GM12878 (cell line): ENCODE measurements around the gene DAZAP1. TPM values are rescaled to one million over a fixed set of nuclear protein-coding genes. Genes with fewer than 3 reads are reported as not detected.

ENCODE experiments used
- ATAC-seq: fragments of 200-7000 bp; cut with Tn5 transposase; 3 replicates; pipeline ENCODE4 v1.9.1; 2020; ENCODE audit warnings: mild to moderate bottlenecking, moderate library complexity
- BruUV-seq: library from RNA; stranded (reverse); fragments of 400-500 nt; replicated peaks from 2 replicates; lab custom pipeline; 2021; lab: Mats Ljungman, UMichigan
- CTCF ChIA-PET: fragments of 300-600 bp; sonication (Branson Sonifier 250); formaldehyde crosslinking; extraction: SDS; loops from one replicate; lab custom pipeline; 2021; ENCODE audit warnings: inconsistent platforms; lab: Yijun Ruan, JAX
- POLR2A ChIA-PET: fragments of 350-600 bp; formaldehyde crosslinking; extraction: SDS; loops from one replicate; lab custom pipeline; 2021; ENCODE audit warnings: inconsistent platforms; lab: Charles Lee
- RAD21 ChIA-PET: fragments of 300-600 bp; sonication (Branson Sonifier 250); formaldehyde crosslinking; loops from one replicate; lab custom pipeline; 2023; ENCODE audit warnings: antibody characterized with exemption; ENCODE audit not compliant: unreplicated experiment; lab: Charles Lee
- SMC1A ChIA-PET: fragments of 300-600 bp; sonication (Branson Sonifier 250); formaldehyde crosslinking; loops from one replicate; lab custom pipeline; 2023; ENCODE audit not compliant: unreplicated experiment, uncharacterized antibody; lab: Charles Lee
- DNase-seq: peaks from one replicate; pipeline ENCODE4 v3.0.0-alpha.2; 2011; ENCODE audit warnings: low read depth, low spot score
- FAIRE-seq: peaks from 3 replicates; lab custom pipeline; 2011; peaks lifted over from hg19 to GRCh38; lab: Jason Lieb, UNC
- H2AFZ ChIP-seq: 2 replicates; pipeline ENCODE4 v1.6.0; 2011; ENCODE audit warnings: low read depth, low read length, control low read depth; ENCODE audit not compliant: control insufficient read depth
- H3K27ac ChIP-seq: 2 replicates; pipeline ENCODE4 v1.5.1; 2011; ENCODE audit warnings: control low read depth; ENCODE audit not compliant: control insufficient read depth, insufficient read depth
- H3K27me3 ChIP-seq, 2 experiments: replicated peaks in 1 of 2; 2 replicates each; pipeline versions ENCODE4 v1.6.0 to v1.6.1; 2011; ENCODE audit warnings: low read length in 1 of 2; ENCODE audit not compliant: control insufficient read depth in 2 of 2, insufficient read depth in 2 of 2
- H3K36me3 ChIP-seq, 2 experiments: 2 replicates each; pipeline ENCODE4 v1.5.1; 2011; ENCODE audit warnings: low read length in 1 of 2; ENCODE audit not compliant: control insufficient read depth in 2 of 2, insufficient read depth in 2 of 2
- H3K4me1 ChIP-seq: 2 replicates; pipeline ENCODE4 v1.6.1; 2011; ENCODE audit warnings: mild to moderate bottlenecking, low read length, moderate library complexity, mixed read lengths; ENCODE audit not compliant: control insufficient read depth, insufficient read depth
- H3K4me2 ChIP-seq: 2 replicates; pipeline ENCODE4 v1.6.0; 2011; ENCODE audit warnings: control low read depth; ENCODE audit not compliant: control insufficient read depth, insufficient read depth
- H3K4me3 ChIP-seq: fragments of 200-600 bp; sonication (generic); 2 replicates; pipeline ENCODE4 v1.5.1; 2016
- H3K79me2 ChIP-seq: 2 replicates; pipeline ENCODE4 v1.6.0; 2011; ENCODE audit warnings: low read length; ENCODE audit not compliant: control insufficient read depth, insufficient read depth
- H3K9ac ChIP-seq: 2 replicates; pipeline ENCODE4 v1.8.0; 2011; ENCODE audit warnings: low read length, control low read depth, mixed read lengths; ENCODE audit not compliant: control insufficient read depth, insufficient read depth
- H3K9me3 ChIP-seq: replicated peaks from 3 replicates; pipeline ENCODE4 v1.5.1; 2011; ENCODE audit warnings: mild to moderate bottlenecking, low read length; ENCODE audit not compliant: control insufficient read depth, insufficient read depth
- H4K20me1 ChIP-seq: 2 replicates; pipeline ENCODE4 v1.6.0; 2011; ENCODE audit not compliant: control insufficient read depth, insufficient read depth
- CBFB ChIP-seq: IDR thresholded peaks from 2 replicates; pipeline ENCODE4 v1.6.1; 2016; ENCODE audit warnings: antibody characterized with exemption, low read depth
- CEBPB ChIP-seq, 2 experiments: fragments of 150-350 bp in 1 of 2; IDR thresholded peaks; 2 replicates each; pipeline ENCODE4 v1.6.1; 2012 to 2014; ENCODE audit warnings: low read depth in 2 of 2, low read length in 2 of 2, borderline replicate concordance in 1 of 2, inconsistent platforms in 1 of 2
- FOXK2 ChIP-seq: fragments of 450-650 bp; IDR thresholded peaks from 2 replicates; pipeline ENCODE4 v1.6.1; 2017; ENCODE audit warnings: mild to moderate bottlenecking, moderate library complexity
- IRF4 ChIP-seq: IDR thresholded peaks from 2 replicates; pipeline ENCODE4 v1.6.1; 2011; ENCODE audit warnings: low read depth, low read length
- MTA2 ChIP-seq: fragments of 450-650 bp; IDR thresholded peaks from 2 replicates; pipeline ENCODE4 v1.6.1; 2016; ENCODE audit warnings: low read depth, mild to moderate bottlenecking, moderate library complexity
- NR2C1 ChIP-seq: fragments of 450-650 bp; IDR thresholded peaks from 2 replicates; pipeline ENCODE4 v1.6.1; 2017; ENCODE audit warnings: antibody characterized with exemption, mild to moderate bottlenecking, moderate library complexity
- PAX5 ChIP-seq: IDR thresholded peaks from 2 replicates; pipeline ENCODE4 v1.6.1; 2011; ENCODE audit warnings: low read depth, low read length, borderline replicate concordance
- PAX8 ChIP-seq: fragments of 450-650 bp; IDR thresholded peaks from 2 replicates; pipeline ENCODE4 v1.6.1; 2017; ENCODE audit warnings: mild to moderate bottlenecking, moderate library complexity
- RAD51 ChIP-seq: fragments of 450-650 bp; IDR thresholded peaks from 2 replicates; pipeline ENCODE4 v1.6.1; 2016; ENCODE audit warnings: moderate library complexity, mild to moderate bottlenecking, inconsistent platforms
- TCF12 ChIP-seq: IDR thresholded peaks from 2 replicates; pipeline ENCODE4 v1.6.1; 2011; ENCODE audit warnings: low read depth, mild to moderate bottlenecking, low read length
- ZZZ3 ChIP-seq: IDR thresholded peaks from 2 replicates; pipeline ENCODE4 v1.6.1; 2011; ENCODE audit warnings: low read depth; ENCODE audit not compliant: control insufficient read depth, insufficient read length
- WGBS: methylation state at CpG from one replicate; pipeline ENCODE4 v1.1.6; 2016; ENCODE audit warnings: low lambda C conversion rate; ENCODE audit not compliant: insufficient replicate concordance, insufficient coverage; ENCODE audit errors: missing lambda C conversion rate; 5-methylcytosine and 5-hydroxymethylcytosine counted together
- in situ Hi-C: fragments of 300-500 bp; cut with MboI; formaldehyde crosslinking; loops from 9 replicates; pipeline ENCODE4 v1.14.3; 2018; ENCODE audit warnings: mixed read lengths
- intact Hi-C: fragments of 100-400 bp; cut with micrococcal nuclease; formaldehyde crosslinking; loops from one replicate; pipeline ENCODE4 v1.14.2; 2022; ENCODE audit not compliant: unreplicated experiment
- polyA plus RNA-seq, 11 experiments: library from polyadenylated mRNA; depleted of rRNA in 4 of 11; unstranded in 6 of 11; stranded (reverse) in 5 of 11; fragments of >200 nt; fragmentation: Nextera tagmentation in 4 of 11; fragmentation: Illumina TruSeq in 1 of 11; extraction: Ambion mirVana in 4 of 11; extraction: Trizol in 1 of 11; gene quantifications; 1 replicate in 1 of 11; 2 replicates in 10 of 11; pipeline versions ENCODE4 v1.2.1 to v1.2.3, GENCODE V29; 2011 to 2016; ENCODE audit warnings: inconsistent platforms in 2 of 11, missing spikeins in 2 of 11, low read depth in 1 of 11
- total RNA-seq, 4 experiments: library from RNA; depleted of rRNA in 3 of 4; stranded (reverse); fragments of >200 nt in 3 of 4; fragmentation: Illumina TruSeq in 1 of 4; extraction: Trizol in 1 of 4; gene quantifications; 2 replicates each; pipeline versions ENCODE4 v1.2.1 to v1.2.3, GENCODE V29; 2013 to 2021
- TF ChIP-seq, protein P1 (sequence below): fragments of 450-650 bp; IDR thresholded peaks from 2 replicates; pipeline ENCODE4 v1.6.1; 2017; ENCODE audit warnings: mild to moderate bottlenecking, moderate library complexity
- TF ChIP-seq, protein P2 (sequence below): fragments of 450-650 bp; IDR thresholded peaks from 2 replicates; pipeline ENCODE4 v1.6.1; 2016; ENCODE audit warnings: mild to moderate bottlenecking
- TF ChIP-seq, protein P3 (sequence below): IDR thresholded peaks from 2 replicates; pipeline ENCODE4 v1.6.1; 2011; ENCODE audit warnings: borderline replicate concordance, low read depth, mild to moderate bottlenecking, moderate library complexity, low read length; ENCODE audit not compliant: insufficient read depth, poor library complexity, severe bottlenecking
- TF ChIP-seq, protein P4 (sequence below): IDR thresholded peaks from 2 replicates; pipeline ENCODE4 v1.6.1; 2011; ENCODE audit warnings: mild to moderate bottlenecking, low read depth, low read length, moderate library complexity; ENCODE audit not compliant: insufficient replicate concordance

Gene DAZAP1
- total and polyA plus RNA-seq, 10 of the 15 experiments (the other 5 are each of a cell fraction or from before 2014, with no cell fraction given), result 9.9 to 240 (median 92.3) TPM

DNA sequence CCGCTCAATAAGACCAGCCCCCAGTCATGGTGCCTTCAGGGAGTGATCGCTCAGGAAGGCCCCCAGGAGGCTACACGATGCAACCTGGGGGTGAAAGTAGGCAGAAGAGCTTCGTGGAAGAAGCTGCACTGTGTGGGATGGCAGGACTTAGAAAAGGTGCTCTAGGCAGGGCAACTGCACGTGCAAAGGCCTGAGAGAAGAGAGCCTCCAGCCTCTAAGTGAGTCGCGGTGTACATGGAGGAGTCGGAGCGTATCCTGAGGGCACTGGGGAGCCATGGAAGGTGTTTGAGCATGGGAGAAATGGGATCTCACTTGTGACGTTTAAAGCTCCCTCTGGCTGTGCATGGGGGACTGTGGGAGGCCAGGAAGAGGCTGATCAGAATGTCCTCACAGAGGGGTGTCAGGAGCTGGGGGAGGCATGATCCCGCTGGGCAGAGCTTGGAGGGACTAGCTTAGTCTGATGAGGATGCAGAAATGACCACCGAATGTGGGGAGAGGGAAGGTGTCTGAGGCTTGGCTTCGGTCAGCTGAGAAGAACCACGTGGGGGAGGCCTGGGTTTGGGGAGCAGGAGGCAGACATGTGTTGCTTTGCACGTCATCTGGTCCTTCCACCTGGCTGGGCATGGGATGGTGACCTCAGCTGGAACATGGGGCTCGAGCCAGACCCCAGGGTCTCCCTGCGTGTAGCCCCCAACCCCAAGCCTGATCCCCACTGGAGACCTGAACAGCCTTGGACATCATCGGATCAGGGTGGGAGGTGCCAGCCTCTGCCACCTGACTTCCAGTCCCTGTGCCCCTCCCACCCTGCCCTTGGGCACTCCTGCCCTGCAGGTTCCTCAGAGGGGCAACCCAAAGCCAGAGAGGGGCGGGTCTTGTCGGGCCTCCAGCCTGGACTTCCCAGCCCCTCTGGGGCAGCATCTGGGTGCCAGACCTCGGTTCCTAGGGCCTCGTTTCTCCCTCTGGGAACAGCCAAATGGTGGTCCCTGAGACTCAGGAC lies 43.6 kb downstream of the DAZAP1 start:
- no peaks in the 10 kb centered on the region for H3K36me3 ChIP-seq
- BruUV-seq, result no TSS peak
- H3K4me3 ChIP-seq, result no peak overlapping the region
- ChIA-PET SMC1A (no interaction called here), POLR2A (no interaction called here), CTCF (no interaction called here), RAD21 (no interaction called here)
- ATAC-seq (no peak), FAIRE-seq (no peak), DNase-seq (no peak)
- H3K4me1 ChIP-seq, result peaks cover 3% of the 10 kb centered on the region
- no peak overlapping the region for H2AFZ ChIP-seq
- peaks cover 10 to 14% of the 10 kb centered on the region in 2 experiments for H3K27me3 ChIP-seq
- H4K20me1 ChIP-seq, result no peaks in the 10 kb centered on the region
- intact Hi-C loops, result no loop called here
- no peak overlapping the region for H3K9ac ChIP-seq
- H3K27ac ChIP-seq, result no peak overlapping the region
- no peaks in the 10 kb centered on the region for H3K79me2 ChIP-seq
- WGBS, result 28% methylated on average over 22 of the region's 22 CpGs
- in situ Hi-C loops, result no loop called here
- H3K9me3 ChIP-seq, result no peaks in the 10 kb centered on the region; the same call in 2 of the 3 replicates
- H3K4me2 ChIP-seq, result no peak overlapping the region
- TF ChIP-seq CEBPB (IDR thresholded peaks at IDR 0.05; ENCODE audit: borderline replicate concordance in 1 of 2, low read depth in 2 of 2, low read length in 2 of 2) (no peak), IRF4 (no peak), MTA2 (no peak), PAX5 (no peak), FOXK2 (no peak), ZZZ3 (no peak), TCF12 (no peak), CBFB (no peak), RAD51 (no peak), NR2C1 (no peak), PAX8 (no peak)
- TF ChIP-seq, protein P1, sequence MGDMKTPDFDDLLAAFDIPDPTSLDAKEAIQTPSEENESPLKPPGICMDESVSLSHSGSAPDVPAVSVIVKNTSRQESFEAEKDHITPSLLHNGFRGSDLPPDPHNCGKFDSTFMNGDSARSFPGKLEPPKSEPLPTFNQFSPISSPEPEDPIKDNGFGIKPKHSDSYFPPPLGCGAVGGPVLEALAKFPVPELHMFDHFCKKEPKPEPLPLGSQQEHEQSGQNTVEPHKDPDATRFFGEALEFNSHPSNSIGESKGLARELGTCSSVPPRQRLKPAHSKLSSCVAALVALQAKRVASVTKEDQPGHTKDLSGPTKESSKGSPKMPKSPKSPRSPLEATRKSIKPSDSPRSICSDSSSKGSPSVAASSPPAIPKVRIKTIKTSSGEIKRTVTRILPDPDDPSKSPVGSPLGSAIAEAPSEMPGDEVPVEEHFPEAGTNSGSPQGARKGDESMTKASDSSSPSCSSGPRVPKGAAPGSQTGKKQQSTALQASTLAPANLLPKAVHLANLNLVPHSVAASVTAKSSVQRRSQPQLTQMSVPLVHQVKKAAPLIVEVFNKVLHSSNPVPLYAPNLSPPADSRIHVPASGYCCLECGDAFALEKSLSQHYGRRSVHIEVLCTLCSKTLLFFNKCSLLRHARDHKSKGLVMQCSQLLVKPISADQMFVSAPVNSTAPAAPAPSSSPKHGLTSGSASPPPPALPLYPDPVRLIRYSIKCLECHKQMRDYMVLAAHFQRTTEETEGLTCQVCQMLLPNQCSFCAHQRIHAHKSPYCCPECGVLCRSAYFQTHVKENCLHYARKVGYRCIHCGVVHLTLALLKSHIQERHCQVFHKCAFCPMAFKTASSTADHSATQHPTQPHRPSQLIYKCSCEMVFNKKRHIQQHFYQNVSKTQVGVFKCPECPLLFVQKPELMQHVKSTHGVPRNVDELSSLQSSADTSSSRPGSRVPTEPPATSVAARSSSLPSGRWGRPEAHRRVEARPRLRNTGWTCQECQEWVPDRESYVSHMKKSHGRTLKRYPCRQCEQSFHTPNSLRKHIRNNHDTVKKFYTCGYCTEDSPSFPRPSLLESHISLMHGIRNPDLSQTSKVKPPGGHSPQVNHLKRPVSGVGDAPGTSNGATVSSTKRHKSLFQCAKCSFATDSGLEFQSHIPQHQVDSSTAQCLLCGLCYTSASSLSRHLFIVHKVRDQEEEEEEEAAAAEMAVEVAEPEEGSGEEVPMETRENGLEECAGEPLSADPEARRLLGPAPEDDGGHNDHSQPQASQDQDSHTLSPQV, result no peak
- TF ChIP-seq, protein P2, sequence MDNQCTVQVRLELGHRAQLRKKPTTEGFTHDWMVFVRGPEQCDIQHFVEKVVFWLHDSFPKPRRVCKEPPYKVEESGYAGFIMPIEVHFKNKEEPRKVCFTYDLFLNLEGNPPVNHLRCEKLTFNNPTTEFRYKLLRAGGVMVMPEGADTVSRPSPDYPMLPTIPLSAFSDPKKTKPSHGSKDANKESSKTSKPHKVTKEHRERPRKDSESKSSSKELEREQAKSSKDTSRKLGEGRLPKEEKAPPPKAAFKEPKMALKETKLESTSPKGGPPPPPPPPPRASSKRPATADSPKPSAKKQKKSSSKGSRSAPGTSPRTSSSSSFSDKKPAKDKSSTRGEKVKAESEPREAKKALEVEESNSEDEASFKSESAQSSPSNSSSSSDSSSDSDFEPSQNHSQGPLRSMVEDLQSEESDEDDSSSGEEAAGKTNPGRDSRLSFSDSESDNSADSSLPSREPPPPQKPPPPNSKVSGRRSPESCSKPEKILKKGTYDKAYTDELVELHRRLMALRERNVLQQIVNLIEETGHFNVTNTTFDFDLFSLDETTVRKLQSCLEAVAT, result no peak
- TF ChIP-seq, protein P3, sequence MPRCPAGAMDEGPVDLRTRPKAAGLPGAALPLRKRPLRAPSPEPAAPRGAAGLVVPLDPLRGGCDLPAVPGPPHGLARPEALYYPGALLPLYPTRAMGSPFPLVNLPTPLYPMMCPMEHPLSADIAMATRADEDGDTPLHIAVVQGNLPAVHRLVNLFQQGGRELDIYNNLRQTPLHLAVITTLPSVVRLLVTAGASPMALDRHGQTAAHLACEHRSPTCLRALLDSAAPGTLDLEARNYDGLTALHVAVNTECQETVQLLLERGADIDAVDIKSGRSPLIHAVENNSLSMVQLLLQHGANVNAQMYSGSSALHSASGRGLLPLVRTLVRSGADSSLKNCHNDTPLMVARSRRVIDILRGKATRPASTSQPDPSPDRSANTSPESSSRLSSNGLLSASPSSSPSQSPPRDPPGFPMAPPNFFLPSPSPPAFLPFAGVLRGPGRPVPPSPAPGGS, result no peak
- TF ChIP-seq, protein P4, sequence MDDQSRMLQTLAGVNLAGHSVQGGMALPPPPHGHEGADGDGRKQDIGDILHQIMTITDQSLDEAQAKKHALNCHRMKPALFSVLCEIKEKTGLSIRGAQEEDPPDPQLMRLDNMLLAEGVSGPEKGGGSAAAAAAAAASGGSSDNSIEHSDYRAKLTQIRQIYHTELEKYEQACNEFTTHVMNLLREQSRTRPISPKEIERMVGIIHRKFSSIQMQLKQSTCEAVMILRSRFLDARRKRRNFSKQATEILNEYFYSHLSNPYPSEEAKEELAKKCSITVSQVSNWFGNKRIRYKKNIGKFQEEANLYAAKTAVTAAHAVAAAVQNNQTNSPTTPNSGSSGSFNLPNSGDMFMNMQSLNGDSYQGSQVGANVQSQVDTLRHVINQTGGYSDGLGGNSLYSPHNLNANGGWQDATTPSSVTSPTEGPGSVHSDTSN, result no peak
